Measurements from ENCODE around the gene CLTC. TPM values are rescaled to one million over a fixed set of nuclear protein-coding genes. Genes with fewer than 3 reads are reported as not detected.

CLTC gene
- total RNA-seq, 6 experiments from 2014 or later, result 120 to 232 (median 142) TPM

- intact Hi-C loops (cut with DNase I), result no loop called here
- H3K27me3 ChIP-seq, result no peaks in the 10 kb centered on the region
- ATAC-seq (no peak), DNase-seq (no peak)
- no peaks in the 10 kb centered on the region for H3K4me1 ChIP-seq
- WGBS (ENCODE audit: insufficient coverage, low coverage, low lambda C conversion rate, missing lambda C conversion rate), result 75% methylated on average over 1 of the region's 2 CpGs
- H3K4me3 ChIP-seq, result no peak overlapping the region
- TF ChIP-seq POLR2A (IDR thresholded peaks at IDR 0.05) (no peak), CTCF (IDR thresholded peaks at IDR 0.05) (no peak)
- H3K9me3 ChIP-seq, result no peaks in the 10 kb centered on the region
- peaks cover 24 to 94% (median 57%) of the 10 kb centered on the region in 4 donors for H3K36me3 ChIP-seq
- H3K27ac ChIP-seq, result no peak overlapping the region
Measured at GRCh38 chr17:59688496-59688895, 68.8 kb downstream of the CLTC start.

DNA sequence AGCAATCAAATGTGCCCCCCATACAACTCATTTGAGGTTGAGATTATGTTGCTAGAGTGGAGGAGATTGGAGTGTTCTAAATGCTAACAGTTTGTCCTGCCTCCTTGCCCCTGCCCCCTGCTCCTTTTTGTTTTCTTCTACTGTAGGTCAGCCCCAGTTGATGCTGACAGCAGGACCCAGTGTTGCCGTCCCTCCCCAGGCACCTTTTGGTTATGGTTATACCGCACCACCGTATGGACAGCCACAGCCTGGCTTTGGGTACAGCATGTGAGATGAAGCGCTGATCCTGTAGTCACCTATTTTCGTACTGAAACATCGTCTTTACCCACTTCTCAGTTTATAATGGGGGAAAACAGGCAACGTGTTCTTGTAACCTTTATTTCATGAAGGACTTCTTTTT lies 73.9 kb downstream of the CLTC start:
- Histone ChIP-seq H3K4me3 (no peak overlapping the region), H3K9me3 (no peaks in the 10 kb centered on the region), H3K27ac (no peak overlapping the region), H3K27me3 (no peaks in the 10 kb centered on the region), H3K36me3 (peaks cover 11 to 72% (median 50%) of the 10 kb centered on the region in 4 donors), H3K4me1 (peaks cover 0 to 13% (median 0%) of the 10 kb centered on the region in 4 donors)
- DNase-seq (no peak), ATAC-seq (no peak)
- 87% methylated on average over 6 of the region's 7 CpGs for WGBS (ENCODE audit: insufficient coverage, low coverage, low lambda C conversion rate, missing lambda C conversion rate)
- intact Hi-C loops (cut with DNase I), result no loop called here
- TF ChIP-seq POLR2A (IDR thresholded peaks at IDR 0.05) (no peak), CTCF (IDR thresholded peaks at IDR 0.05) (no peak)

DNA sequence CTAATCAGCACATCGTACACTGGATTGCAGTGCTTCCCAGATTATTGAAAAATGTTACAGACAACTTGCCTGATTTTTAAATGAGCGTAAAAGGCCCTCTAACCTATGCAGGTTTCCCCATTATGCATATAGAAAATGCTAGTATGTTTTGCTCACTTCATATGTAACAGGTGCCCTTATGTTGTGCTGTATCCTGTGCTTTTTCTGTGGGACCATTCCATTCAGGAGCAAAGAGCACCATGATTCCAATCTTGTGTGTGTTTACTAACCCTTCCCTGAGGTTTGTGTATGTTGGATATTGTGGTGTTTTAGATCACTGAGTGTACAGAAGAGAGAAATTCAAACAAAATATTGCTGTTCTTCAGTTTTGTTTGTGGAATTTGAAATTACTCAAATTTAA lies 74.6 kb downstream of the CLTC start:
- Histone ChIP-seq H3K4me3 (no peak overlapping the region), H3K9me3 (no peaks in the 10 kb centered on the region), H3K36me3 (peaks cover 11 to 74% (median 48%) of the 10 kb centered on the region in 4 donors), H3K27ac (no peak overlapping the region), H3K27me3 (no peaks in the 10 kb centered on the region), H3K4me1 (peaks cover 0 to 13% (median 0%) of the 10 kb centered on the region in 4 donors)
- no peak for TF ChIP-seq CTCF (IDR thresholded peaks at IDR 0.05)
- no peak for TF ChIP-seq POLR2A (IDR thresholded peaks at IDR 0.05)
- intact Hi-C loops (cut with DNase I), result no loop called here
- no peak for DNase-seq
- 72% methylated on average over 2 of the region's 2 CpGs for WGBS (ENCODE audit: insufficient coverage, low coverage, low lambda C conversion rate, missing lambda C conversion rate)
- no peak for ATAC-seq

GRCh38 chr17:59695945-59696681 lies 76.4 kb downstream of the CLTC start:
- Histone ChIP-seq H3K4me1 (peaks cover 0 to 13% (median 0%) of the 10 kb centered on the region in 4 donors), H3K4me3 (no peak overlapping the region), H3K27ac (no peak overlapping the region), H3K36me3 (peaks cover 1 to 58% (median 35%) of the 10 kb centered on the region in 4 donors), H3K9me3 (no peaks in the 10 kb centered on the region), H3K27me3 (no peaks in the 10 kb centered on the region)
- TF ChIP-seq CTCF (IDR thresholded peaks at IDR 0.05) (no peak), POLR2A (IDR thresholded peaks at IDR 0.05) (no peak)
- no peak for DNase-seq
- intact Hi-C loops (cut with DNase I), result no loop called here
- ATAC-seq, result peak in 3 of 4 donors; percentile 24 to 47 (median 45)
- 29% methylated on average over 3 of the region's 3 CpGs for WGBS (ENCODE audit: insufficient coverage, low coverage, low lambda C conversion rate, missing lambda C conversion rate)
